ENCODE measurements around the gene TCEA3.

TCEA3 gene

GRCh38 chr1:23367791-23368561 is 56.6 kb downstream of the TCEA3 start:
- DNase-seq (ENCODE audit: low spot score): peak; percentile 92

GRCh38 chr1:23367451-23367790 is 57.1 kb downstream of the TCEA3 start:
- DNase-seq (ENCODE audit: low spot score): no peak

- DNase-seq (ENCODE audit: low spot score): no peak
Observed at GRCh38 chr1:23366598-23366997, 58.0 kb downstream of the TCEA3 start.

- no peak for DNase-seq (ENCODE audit: low spot score)
Observed at GRCh38 chr1:23366146-23366545, 58.4 kb downstream of the TCEA3 start.

GRCh38 chr1:23362218-23362713 is 62.3 kb downstream of the TCEA3 start:
- DNase-seq (ENCODE audit: low spot score): no peak

- no peak for DNase-seq (ENCODE audit: low spot score)
Observed at GRCh38 chr1:23358310-23358875, 66.2 kb downstream of the TCEA3 start.

- no peak for DNase-seq (ENCODE audit: low spot score)
Observed at GRCh38 chr1:23357138-23357908, 67.2 kb downstream of the TCEA3 start.

GRCh38 chr1:23356471-23357137 is 67.9 kb downstream of the TCEA3 start:
- no peak for DNase-seq (ENCODE audit: low spot score)

- no peak for DNase-seq (ENCODE audit: low spot score)
Observed at GRCh38 chr1:23354245-23354644, 70.3 kb downstream of the TCEA3 start.

- no peak for DNase-seq (ENCODE audit: low spot score)
Observed at GRCh38 chr1:23352096-23352695, 72.4 kb downstream of the TCEA3 start.

- DNase-seq (ENCODE audit: low spot score): no peak
Observed at GRCh38 chr1:23345920-23346319, 78.6 kb downstream of the TCEA3 start.

- DNase-seq (ENCODE audit: low spot score): no peak
Observed at GRCh38 chr1:23344987-23345472, 79.5 kb downstream of the TCEA3 start.

GRCh38 chr1:23344111-23344986 is 80.2 kb downstream of the TCEA3 start, which contains the start of gene HNRNPR:
TSS of gene HNRNPR (minus strand) at chr1:23344284. CDS start at chr1:23341008, 3,276 bp downstream.
- DNase-seq (ENCODE audit: low spot score): peak; percentile 94

GRCh38 chr1:23343221-23344110 is 81.1 kb downstream of the TCEA3 start:
- DNase-seq (ENCODE audit: low spot score): no peak

- no peak for DNase-seq (ENCODE audit: low spot score)
Observed at GRCh38 chr1:23341931-23342692, 82.4 kb downstream of the TCEA3 start.

- DNase-seq (ENCODE audit: low spot score): no peak
Observed at GRCh38 chr1:23339632-23340031, 84.9 kb downstream of the TCEA3 start.

GRCh38 chr1:23337869-23338268 is 86.7 kb downstream of the TCEA3 start:
- no peak for DNase-seq (ENCODE audit: low spot score)

GRCh38 chr1:23331713-23332112 is 92.8 kb downstream of the TCEA3 start:
- DNase-seq (ENCODE audit: low spot score): no peak
